GM18526 (cell line): Measurements from ENCODE around the gene BIRC3.

Experiments used
- POLR2A ChIP-seq: IDR thresholded peaks from 3 replicates; pipeline ENCODE4 v1.6.1; 2011; ENCODE audit not compliant: insufficient read length; ENCODE audit errors: extremely low read depth

BIRC3 gene

DNA sequence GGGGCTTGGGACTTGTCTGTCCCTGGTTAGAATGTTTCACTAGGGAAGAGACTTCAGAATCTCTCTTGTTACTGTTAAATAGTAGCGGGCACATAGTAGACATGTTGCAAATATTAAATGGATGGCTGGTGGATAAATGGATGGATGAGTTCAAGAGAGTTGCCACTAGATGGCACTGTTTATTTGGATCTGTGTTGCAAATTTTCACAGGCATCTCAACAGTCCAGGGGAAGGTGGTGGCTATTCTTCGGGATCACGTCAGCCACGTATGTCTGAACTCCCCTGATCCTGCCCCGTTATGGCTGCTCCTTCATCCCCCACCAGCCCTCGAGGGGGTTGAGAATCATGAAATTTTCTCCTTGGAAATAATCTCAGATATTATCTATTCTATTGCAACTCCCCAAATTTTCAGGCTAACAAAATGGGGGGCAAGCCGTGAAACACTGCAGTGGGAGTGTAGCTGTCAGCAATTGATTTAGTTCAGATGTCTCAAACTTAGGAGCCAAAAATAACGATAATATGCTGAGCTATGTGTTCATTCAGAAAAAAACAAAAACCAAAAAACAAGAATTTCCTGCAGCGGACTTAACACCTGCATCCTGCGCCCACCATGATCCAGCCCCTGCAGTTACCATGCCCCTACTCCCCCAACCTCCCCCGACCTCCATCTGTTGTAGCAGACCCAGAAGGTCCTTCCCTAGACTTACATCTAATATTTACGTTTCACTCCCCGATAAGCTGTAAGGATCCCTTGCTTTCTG is 29.1 kb upstream of the BIRC3 start:
- no peak for TF ChIP-seq POLR2A

DNA sequence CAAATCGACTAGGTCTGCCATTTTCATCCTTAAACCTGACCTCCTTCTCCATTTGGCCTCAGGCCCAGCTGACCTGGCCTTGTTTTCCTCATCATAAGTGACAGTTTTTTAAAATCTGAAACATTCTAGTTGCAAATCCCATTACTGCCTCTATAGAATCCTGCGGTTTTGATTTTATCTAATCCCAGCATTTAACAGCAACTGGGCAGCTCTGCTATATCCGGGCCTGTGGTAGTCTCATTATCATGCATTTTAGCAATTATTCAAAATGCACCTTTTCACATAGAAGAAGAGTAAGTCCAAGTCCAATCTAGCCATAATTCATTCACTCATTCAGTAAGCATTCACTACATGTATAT is 28.6 kb upstream of the BIRC3 start:
- TF ChIP-seq POLR2A: no peak

DNA sequence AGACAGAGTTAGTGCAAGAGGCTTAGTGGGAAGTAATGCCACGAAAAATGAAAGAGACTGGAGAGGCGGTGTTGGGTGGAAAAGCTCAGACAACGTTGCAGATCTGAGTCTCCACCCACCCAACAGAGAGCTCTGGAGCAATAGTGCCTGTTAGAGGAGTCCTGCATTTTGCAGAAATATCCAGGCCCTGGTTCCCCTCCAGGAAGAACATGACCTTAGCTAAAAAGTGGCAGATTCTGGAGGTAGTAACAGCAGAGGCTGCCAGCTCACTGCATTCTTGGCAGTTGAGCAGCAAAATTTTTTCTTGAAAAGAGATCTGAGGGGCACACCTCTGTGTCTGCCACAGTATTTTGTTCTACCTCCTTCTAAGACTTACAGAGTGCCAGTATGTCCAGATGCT is 27.7 kb upstream of the BIRC3 start:
- TF ChIP-seq POLR2A: no peak

DNA sequence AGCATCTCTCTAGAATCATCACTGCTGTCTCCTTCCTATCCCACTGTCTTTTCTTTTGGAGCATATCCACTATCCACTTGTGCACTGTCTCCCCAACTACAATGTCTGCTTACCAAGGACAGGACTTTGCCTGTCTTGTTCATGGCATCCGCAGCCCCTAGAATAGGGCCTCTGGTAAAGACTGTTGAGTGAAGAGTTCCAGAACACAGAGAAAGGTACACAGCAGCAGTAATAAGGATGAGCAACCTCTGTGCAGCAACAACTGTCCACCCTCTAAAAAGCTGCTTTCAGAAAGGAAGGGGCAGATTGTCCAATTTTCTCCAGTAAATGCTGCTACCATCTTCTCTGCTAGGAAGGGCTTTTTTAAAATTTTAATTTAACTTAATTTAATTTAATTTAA is 25.5 kb upstream of the BIRC3 start:
- TF ChIP-seq POLR2A: no peak

DNA sequence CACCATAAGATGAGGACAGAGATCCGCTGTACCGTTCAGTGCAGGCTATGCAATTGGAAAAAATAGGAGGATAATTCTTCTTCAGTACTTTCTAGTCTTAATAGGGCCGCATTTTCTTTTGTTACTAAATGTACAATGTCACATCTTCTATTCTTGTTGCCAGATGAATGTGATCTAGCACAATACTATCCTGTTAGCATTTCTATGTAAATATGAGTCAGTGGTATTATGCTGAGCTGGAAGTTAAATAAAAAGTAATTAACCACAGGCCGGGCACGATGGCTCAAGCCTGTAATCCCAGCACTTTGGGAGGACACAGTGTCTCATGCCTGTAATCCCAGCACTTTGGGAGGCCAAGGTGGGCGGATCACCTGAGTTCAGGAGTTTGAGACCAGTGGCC is 24.4 kb upstream of the BIRC3 start:
- no peak for TF ChIP-seq POLR2A

DNA sequence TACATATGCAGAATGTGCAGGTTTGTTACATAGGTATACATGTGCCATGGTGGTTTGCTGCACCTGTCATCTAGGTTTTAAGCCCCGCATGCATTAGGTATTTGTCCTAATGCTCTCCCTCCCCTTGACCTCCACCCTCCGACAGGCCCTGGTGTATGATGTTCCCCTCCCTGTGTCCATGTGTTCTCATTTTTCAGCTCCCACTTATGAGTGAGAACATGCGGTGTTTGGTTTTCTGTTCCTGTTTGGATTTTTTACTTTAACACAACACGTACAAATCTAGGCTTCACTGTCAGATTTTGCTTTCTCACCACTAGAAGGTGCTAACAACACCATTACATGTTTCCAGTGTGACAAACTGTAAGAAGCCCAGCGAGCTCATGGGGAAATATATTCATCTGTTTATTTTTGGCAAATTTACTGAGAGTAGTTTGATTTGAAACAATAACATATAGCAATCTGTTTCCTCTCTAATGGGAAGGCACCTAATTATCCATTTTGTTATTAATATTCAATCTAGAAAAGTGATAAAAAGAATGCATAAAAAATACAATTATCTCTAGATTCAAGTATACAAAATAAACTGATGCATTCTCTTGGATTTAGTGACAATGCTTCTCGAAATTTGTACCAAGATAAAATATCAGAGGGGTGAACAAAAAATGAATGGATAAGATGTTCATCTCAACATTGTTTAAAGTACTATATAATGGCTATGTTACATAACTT is 23.2 kb upstream of the BIRC3 start:
- no peak for TF ChIP-seq POLR2A

DNA sequence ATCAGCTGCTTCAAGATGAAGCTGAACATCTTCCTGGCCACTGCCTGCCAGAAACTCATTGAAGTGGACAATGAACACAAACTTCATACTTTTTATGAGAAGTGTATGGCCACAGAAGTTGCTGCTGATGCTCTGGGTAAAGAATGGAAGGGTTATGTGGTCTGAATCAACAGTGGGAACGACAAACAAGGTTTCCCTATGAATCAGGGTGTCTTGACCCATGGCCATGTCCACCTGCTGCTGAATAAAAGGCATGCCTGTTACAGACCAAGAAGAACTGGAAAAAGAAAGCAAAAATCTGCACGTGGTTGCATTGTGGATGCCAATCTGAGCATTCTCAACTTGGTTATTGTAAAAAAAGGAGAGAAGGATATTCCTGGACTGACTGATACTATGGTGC is 22.2 kb upstream of the BIRC3 start:
- no peak for TF ChIP-seq POLR2A

DNA sequence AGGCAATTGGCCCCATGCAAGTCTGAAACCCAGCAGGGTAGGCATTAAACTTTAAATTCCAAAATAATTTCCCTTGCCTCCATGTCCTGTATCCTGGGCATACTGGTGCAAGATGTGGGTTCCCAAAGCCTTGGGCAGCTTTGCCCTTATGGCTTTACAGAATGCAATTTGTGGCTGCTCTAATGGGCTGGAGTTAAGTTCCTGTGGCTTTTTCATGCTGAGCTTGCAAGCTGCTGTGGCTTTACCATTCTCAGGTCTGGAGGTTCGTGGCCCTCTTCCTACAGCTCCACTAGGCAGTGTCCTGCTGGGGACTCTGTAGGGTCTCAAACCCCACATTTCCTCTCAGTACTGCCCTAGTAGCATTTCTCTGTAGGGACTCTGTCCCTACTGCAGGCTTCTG is 15.0 kb upstream of the BIRC3 start:
- no peak for TF ChIP-seq POLR2A

DNA sequence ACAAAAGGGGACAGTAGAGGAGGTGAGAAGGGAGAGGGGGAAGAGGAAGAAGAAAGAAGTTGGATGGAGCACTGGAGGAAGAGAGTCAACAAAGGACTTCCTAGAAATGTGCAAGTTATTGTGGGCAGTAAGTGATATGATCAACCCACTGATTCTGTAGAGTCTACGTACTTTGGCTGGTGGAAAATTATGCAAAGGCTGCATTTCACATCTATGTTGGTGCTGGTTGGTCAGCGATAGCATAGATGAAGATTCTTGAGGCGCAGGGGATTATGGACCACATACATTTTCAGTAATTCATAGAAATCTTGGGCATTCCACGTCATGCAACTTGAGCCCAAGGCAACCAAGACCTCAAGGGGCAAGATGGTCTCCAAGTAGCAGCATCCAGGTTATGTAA is 12.6 kb upstream of the BIRC3 start:
- TF ChIP-seq POLR2A: no peak

DNA sequence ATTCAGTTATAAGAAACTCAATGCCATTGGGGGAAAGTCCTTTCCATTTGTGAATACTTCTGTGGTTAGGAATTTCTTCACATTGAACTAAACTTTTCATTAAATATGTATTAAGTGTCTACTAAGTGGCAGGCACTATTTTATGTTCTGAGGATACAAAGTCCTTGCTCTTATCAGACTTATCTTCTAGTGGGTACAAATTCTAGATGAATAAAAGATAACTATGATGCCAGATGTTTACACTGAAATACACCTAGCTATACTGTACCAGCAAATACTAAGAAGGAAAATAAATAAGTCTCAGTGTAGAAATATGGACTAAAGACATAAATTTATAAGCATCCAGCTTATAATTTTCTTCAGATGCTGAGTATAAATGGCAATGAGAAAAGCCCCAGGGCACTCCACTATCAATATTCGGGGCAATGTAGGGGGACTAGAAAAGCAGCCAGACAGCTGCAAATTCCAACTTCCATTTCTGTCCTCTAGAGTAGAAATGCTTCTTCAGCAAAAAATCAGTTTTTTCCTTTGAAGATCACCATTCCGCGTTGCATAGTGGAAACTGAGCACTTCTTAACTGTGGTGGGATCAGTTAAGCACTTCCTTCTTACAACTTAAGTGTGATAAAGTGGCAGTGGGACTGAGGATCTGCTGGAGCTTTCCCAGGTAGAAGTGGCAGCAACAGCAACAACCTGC is 11.8 kb upstream of the BIRC3 start:
- no peak for TF ChIP-seq POLR2A

DNA sequence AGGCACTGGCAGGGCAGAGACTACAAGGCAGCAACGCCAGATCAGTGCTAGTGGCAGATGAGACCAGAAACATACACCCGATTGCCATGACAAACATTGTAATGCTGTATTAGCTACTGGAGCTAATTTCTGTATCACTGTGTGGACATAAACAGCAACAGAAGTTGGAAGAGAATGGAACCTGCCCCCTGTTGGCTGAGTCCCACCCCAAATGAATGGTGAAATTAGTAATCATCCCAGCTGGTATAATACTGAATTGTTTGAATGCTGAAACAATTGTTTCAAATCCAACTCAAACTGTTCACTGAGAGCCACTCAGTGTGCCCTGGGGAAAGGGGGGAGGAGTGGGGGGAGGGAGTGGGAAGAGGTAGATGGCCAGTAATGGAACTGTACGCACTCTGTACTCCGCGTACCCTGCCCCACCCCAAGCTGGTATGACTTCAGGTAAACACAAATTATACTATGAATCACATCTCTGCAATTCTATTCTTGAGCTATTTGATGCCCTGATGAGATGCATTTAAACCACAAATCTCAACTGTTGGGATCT is 11.2 kb upstream of the BIRC3 start:
- no peak for TF ChIP-seq POLR2A

DNA sequence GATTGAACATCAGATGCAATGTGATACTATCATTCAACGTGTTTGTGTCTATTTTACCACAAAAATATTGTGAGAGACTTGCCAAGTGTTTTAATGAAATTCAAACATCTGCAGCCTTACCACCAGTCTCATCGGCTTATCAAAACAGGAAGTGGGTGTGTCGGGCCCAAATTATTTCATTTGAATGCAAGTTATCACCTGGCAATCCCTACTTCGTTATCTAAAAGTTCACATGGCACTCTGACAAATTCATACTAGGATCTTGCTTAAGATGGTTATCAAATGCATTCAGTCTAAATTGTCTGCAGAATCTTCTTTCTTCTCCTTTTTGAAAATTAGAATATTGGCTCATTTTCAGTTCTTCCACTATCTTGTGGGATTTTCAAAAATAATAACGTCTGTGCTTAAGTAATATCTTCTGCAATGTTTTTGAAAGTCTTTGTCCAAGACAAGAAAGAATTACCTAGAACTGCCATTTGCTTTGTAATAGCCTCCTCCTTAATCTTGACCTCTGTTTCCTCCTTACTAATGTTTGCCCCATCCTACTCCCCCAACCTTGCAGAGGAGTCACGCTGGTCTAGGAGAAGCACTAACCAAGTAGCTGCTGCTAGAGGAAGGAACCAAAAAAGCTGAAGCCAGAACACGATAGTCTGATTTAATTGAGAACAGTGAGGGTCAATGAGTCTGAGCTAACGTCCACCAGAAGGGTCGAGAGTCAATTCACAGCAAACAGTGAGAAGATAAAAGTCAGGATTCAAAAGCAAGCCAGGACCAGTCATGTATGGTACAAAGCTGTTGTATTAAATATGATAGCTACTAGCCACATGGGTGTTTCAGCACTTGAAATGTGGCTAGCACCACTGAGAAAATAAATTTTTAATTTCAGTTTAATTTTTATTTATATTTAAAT is 10.2 kb upstream of the BIRC3 start:
- TF ChIP-seq POLR2A: no peak

DNA sequence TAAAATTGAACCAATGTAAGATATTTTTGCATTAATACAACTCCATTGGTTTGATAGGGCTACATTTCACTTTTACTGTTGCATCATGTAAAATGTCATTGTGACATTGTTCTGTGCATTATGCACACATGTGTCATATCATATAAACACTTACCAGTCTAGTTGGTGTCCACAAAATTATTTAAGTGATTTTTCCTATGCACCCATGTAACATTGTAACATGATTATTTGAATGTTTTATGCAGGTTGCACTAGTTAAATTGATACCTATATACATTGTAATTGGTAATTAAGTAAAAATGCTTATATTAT is 9.6 kb upstream of the BIRC3 start:
- TF ChIP-seq POLR2A: no peak

DNA sequence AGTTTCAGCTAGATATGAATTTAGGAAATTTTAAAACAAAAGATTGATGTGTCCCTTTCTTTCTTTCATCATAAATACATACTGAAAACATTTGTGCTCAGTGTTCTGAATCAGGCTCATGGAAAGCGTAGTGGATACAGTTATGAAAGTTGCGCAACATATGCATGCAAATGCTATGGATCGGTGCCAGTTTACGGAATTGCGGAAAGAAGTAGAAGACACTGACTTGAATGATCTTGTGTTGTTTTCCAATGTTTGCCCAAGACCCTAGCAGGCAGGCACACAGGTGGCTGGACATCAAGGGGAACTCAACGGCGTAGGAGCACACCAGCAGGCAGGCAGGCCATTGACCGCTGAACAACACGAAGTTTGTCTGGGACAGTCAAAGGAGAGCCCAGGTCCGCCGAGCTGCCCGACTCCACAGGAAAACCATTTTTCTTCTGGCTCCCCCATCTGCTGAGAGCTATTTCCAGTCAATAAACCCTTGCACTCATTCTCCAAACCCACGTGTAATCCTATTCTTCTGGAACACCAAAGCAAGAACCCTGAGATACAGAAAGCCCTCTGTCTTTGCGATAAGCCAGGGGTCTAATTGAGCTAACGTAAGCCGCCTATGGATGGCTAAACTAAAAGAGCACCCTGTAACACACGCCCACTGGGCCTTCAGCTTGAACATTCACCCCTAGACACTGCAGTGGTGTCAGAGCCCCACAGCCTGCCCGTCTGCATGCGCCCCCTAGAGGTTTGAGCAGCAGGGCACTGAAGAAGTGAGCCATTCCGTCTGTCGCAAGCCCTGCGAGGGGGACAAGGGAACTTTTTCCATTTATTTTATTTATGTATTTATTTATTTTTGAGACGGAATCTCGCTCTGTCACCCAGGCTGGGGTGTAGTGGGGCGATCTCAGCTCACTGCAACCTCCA is 7.4 kb upstream of the BIRC3 start:
- TF ChIP-seq POLR2A: no peak
